Activated T-helper 2 cell treated with anti-CD3 and anti-CD28 coated beads, Interferon-gamma antibody, Interleukin-2, Interleukin-4, amounts not matched to agents 10 μg/mL and 5 μg/mL and 100 μg/mL, durations not matched to agents 14 hours and 24 hours and 36 hours (primary cell): ENCODE measurements around the gene FARS2. TPM values are rescaled to one million over a fixed set of nuclear protein-coding genes. Genes with fewer than 3 reads are reported as not detected.

Experiments used
- DNase-seq: peaks from one replicate; pipeline ENCODE4 v3.0.0; 2021; ENCODE audit warnings: low spot score
- H3K27ac Mint-ChIP-seq: one replicate; pipeline ENCODE4 v1.8.0; 2021; ENCODE audit warnings: mixed read lengths
- H3K27me3 Mint-ChIP-seq: one replicate; pipeline ENCODE4 v1.8.0; 2021; ENCODE audit warnings: low read depth, mixed read lengths
- H3K36me3 Mint-ChIP-seq: one replicate; pipeline ENCODE4 v1.8.0; 2021; ENCODE audit warnings: low read depth, mixed read lengths
- H3K4me1 Mint-ChIP-seq: one replicate; pipeline ENCODE4 v1.8.0; 2021; ENCODE audit warnings: low read depth, mixed read lengths
- H3K4me3 Mint-ChIP-seq: one replicate; pipeline ENCODE4 v1.8.0; 2021; ENCODE audit warnings: low read depth, mild to moderate bottlenecking, moderate library complexity, mixed read lengths
- H3K9me3 Mint-ChIP-seq: one replicate; pipeline ENCODE4 v1.8.0; 2021; ENCODE audit warnings: mixed read lengths
- intact Hi-C: fragments of 100-400 bp; cut with micrococcal nuclease; formaldehyde crosslinking; loops from one replicate; pipeline ENCODE4 v1.15.1; 2023
- total RNA-seq: library from RNA; stranded (reverse); gene quantifications from 2 replicates; pipeline ENCODE4 v1.2.3, GENCODE V29; 2022

FARS2 gene
- total RNA-seq, 1 donor from 2014 or later, result 19.7 TPM

DNA sequence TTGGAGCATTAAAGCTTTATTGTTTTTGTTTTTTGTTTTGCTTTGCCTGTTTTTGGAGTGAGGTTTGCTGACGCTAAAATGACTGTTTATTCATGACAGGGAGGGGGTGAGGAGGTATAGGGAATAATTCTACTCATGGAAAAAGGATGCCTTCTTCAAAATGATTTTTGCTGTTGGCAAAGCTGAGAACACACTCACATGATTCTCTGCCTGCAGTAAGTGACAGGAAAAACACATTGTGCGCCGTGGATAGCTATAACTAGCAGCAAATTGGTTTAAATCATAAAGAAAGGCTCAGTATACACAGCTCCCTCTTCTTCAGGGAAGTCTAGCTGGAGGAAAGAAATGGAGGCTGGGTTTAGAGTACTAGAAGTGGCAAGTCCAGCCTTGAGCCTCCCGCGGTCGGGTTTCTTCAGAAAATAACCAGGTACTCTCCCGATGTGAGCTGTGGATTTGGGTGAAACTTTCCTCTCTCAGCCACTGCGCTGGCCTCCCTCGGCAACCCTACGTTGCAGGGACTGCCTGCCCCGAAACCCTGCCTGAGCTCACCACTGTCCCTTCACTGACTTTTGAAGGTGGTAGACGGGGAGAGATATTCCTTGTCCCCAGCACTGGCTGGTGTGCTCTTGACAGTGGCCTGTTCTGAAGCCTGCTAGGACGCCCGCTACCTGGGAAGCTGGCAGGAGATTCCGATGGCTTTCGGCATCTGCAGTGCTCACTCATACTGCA is 467.2 kb downstream of the FARS2 start:
- no peak for DNase-seq

DNA sequence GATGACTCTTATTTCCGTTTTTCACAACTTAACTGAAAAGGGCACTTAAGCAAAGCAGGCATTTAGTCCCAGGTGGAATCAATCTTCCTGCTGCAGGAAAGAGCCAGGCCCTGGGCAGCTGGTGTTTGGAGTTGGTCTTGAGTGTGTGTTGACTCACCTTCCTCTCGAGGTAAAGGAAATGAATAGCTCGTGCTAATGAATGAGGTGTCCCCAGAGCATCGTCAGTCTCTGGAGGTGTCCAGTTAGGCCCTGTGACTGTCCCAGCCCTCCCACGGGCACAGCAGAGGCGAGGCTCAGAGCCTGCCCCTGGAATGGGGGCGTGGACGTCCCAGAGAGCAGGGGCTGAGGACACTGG is 467.7 kb downstream of the FARS2 start:
- Mint-ChIP-seq H3K27ac (no peak overlapping the region), H3K4me1 (peaks cover 5% of the 10 kb centered on the region), H3K27me3 (no peaks in the 10 kb centered on the region), H3K9me3 (no peaks in the 10 kb centered on the region), H3K36me3 (no peaks in the 10 kb centered on the region), H3K4me3 (no peak overlapping the region)
- DNase-seq, result no peak
- intact Hi-C loops, result no loop called here

More for the DNA sequence above, 467.2 kb downstream of the FARS2 start:
- Mint-ChIP-seq H3K27ac (no peak overlapping the region), H3K36me3 (no peaks in the 10 kb centered on the region), H3K4me1 (peaks cover 8% of the 10 kb centered on the region), H3K27me3 (no peaks in the 10 kb centered on the region), H3K4me3 (no peak overlapping the region), H3K9me3 (no peaks in the 10 kb centered on the region)
- intact Hi-C loops, result no loop called here

DNA sequence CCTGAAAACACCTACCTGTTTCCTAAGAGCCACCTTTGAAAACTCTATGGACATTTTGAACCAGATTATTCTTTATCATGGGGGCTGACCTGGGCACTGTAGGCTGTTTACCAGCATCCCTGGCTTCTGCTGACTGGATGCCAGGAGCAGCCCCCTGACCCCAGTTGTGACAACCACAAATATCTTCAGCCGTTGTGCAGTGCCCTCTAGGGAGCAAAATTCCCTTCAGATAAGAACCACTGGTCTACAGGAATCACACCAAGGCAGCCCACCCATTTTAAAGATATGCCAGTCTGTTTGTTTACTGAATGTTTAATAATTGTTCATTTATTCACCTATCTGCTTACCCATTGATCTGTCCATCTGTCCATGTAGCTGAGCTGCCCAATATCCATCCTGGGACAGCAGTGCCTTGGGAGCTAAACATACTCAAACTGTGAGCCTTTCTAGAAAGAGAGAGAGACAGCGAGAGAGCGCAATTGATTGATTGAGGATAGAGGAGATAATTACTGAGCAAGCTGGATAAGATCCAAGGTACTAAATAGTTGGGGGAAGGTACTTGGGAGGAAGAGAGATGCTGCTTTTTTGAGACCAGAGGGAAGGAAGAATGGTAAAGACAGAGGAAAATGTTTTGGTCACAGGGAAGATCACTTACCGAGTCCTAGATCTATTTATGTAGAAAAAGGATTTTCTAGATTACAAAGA is 468.7 kb downstream of the FARS2 start:
- no peaks in the 10 kb centered on the region for H3K4me1 Mint-ChIP-seq

DNA sequence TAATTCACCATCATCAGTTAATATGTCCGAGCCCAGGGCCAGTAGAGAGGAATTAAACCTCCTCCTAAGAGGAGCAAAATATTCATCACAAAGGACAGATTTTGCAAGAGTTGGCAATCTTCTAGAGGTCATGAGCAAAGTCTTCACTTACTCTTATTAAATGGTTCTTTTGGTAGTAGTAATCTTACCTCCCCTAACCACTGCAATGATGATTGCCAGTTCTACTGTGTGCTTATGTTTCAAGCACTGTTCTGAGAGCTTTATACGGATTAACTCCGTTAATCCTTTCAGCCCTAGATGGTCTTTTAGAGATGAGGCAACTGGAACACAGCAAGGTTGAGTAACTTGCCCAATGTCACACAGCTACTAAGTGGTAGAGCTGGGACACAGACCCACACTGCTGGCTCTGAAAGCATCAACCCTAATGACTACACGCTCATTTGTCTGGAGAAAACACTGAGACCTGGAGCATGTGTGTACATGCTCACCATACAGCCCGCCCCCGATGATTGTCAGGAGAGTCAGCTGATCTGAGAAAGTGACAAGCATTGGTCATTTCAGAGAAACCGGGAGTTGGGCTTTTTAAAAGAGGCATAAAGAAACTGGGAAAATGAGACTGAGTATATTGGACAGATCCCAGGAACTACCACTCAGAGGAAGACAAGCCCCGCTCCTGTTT is 469.4 kb downstream of the FARS2 start:
- intact Hi-C loops, result no loop called here
- Mint-ChIP-seq H3K36me3 (no peaks in the 10 kb centered on the region), H3K9me3 (no peaks in the 10 kb centered on the region), H3K27me3 (no peaks in the 10 kb centered on the region), H3K27ac (no peak overlapping the region), H3K4me1 (no peaks in the 10 kb centered on the region), H3K4me3 (no peak overlapping the region)
- no peak for DNase-seq

More for the DNA sequence above, 468.7 kb downstream of the FARS2 start:
- no peak for DNase-seq
- Mint-ChIP-seq H3K4me3 (no peak overlapping the region), H3K36me3 (no peaks in the 10 kb centered on the region), H3K27ac (no peak overlapping the region), H3K27me3 (no peaks in the 10 kb centered on the region), H3K9me3 (no peaks in the 10 kb centered on the region)
- intact Hi-C loops, result no loop called here

DNA sequence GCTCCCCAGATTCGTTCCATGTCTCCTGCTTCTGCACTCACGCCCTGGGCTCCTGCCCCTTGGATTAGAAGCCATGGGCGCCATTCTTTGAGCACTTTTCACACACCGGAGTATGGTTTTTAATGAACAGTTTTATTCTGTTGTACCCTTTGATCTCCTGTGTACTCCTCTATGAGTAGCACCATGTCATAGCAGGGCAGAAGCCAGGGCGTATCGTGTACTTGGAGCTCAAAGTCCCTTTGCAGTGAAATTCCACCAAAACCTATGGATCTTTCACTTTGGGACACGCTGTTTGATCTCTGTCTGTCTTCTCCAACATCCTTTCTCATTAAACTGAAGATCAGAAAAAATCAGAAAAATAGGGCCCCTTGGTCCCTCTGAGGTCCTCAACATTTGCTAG is 470.1 kb downstream of the FARS2 start:
- intact Hi-C loops, result no loop called here
- no peak for DNase-seq
- Mint-ChIP-seq H3K27me3 (no peaks in the 10 kb centered on the region), H3K36me3 (no peaks in the 10 kb centered on the region), H3K9me3 (no peaks in the 10 kb centered on the region), H3K4me1 (no peaks in the 10 kb centered on the region), H3K27ac (no peak overlapping the region), H3K4me3 (no peak overlapping the region)

DNA sequence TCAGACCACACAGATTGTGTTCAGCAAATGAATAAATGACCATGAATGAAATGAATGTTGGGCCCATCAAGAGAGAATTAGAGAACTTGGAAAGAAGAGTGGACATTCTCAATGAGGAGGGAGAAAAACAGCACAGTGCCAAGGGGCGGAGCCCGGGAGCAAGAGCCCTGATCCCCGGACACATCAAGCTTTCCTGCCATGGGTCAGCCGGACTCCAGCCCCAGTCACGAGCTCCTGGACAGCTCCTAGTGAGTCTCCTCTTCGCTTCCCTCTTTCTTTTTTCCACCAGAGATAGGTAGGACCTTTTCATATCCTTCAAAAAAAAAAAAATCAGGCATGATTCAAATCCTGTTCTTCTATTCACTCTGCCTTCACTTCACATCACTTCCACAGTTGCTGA is 471.2 kb downstream of the FARS2 start:
- no peaks in the 10 kb centered on the region for H3K36me3 Mint-ChIP-seq
- H3K4me1 Mint-ChIP-seq, result no peaks in the 10 kb centered on the region
- H3K27me3 Mint-ChIP-seq, result no peaks in the 10 kb centered on the region
- no peaks in the 10 kb centered on the region for H3K9me3 Mint-ChIP-seq
- H3K27ac Mint-ChIP-seq, result no peak overlapping the region
- no peak for DNase-seq
- intact Hi-C loops, result no loop called here
- H3K4me3 Mint-ChIP-seq, result no peak overlapping the region

DNA sequence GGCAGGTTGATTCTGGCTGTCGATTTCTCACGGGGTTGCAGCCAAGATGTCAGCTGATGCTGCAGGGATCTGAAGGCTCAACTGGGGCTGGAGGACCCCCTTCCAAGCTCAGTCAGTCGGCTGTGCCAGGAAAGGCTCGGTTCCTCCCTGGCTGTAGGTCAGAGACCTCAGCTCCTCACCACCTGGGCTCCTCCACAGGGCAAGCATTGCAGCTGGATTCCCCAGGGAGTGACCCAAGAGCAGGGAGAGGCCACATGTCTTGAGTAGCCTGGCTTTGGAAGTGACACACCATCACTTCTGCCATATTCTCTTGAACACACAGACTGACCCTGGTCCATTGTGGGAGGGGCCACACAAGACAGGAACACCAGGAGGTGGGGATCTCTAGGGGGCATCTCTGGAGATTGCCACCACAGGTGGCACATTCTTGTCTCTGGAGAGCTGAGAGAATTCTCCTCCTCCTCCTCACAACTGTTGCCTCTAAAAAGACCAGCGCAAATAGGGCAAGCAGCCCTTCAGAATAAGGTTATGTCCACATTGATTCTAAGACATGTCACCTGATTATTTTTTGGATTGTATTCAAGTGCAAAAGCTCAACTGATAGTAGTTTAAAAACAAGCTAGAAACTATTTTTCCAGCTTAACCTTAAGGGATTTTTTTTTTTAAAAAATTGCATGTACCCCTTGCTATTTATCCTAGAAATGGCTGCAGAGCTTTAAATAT is 474.9 kb downstream of the FARS2 start:
- intact Hi-C loops, result no loop called here

DNA sequence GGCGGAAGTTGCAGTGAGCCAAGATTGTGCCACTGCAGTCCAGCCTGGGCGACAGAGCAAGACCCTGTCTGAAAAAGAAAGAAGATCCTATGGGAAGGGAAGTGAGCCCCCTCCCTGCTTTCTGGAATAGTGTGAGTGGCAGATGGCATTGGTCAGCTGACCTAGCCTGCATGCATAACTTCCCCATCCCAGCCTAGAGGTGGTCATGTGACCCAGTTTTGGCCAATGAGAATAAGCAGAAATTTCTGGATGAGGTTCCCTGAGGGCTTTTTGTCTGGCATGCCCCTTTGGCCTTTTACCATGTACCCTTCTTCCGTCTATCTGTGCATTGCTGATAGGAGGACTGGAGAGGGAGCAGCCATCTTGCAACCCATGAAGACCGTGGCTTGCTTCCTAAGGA is 476.1 kb downstream of the FARS2 start:
- Mint-ChIP-seq H3K9me3 (no peaks in the 10 kb centered on the region), H3K27ac (no peak overlapping the region), H3K27me3 (no peaks in the 10 kb centered on the region), H3K36me3 (no peaks in the 10 kb centered on the region), H3K4me1 (no peaks in the 10 kb centered on the region), H3K4me3 (no peak overlapping the region)
- no peak for DNase-seq
- intact Hi-C loops, result no loop called here

More for the DNA sequence above, 474.9 kb downstream of the FARS2 start:
- no peaks in the 10 kb centered on the region for H3K27me3 Mint-ChIP-seq
- H3K4me1 Mint-ChIP-seq, result no peaks in the 10 kb centered on the region
- H3K27ac Mint-ChIP-seq, result no peak overlapping the region
- no peak overlapping the region for H3K4me3 Mint-ChIP-seq
- no peaks in the 10 kb centered on the region for H3K9me3 Mint-ChIP-seq
- H3K36me3 Mint-ChIP-seq, result no peaks in the 10 kb centered on the region
- DNase-seq, result no peak

DNA sequence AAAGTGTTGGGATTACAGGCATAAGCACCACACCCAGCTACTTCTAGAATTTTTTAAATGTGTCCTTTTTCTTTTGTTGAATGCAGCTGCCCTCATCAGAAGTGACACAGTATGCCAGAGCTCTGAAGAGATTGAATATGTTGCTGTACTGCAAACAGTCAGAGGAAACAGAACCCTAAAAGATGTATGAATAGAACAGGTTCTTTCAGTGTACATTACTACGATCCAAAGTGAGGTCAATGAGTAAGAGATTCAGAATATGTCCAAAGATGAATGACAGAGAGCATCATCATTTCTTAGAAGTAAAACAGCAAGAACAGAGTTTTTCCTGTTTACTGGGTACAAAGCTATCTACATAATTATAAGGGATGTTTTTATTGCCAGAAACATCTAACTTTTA is 476.9 kb downstream of the FARS2 start:
- intact Hi-C loops, result no loop called here
- H3K4me3 Mint-ChIP-seq, result no peak overlapping the region
- no peaks in the 10 kb centered on the region for H3K36me3 Mint-ChIP-seq
- no peak overlapping the region for H3K27ac Mint-ChIP-seq
- no peaks in the 10 kb centered on the region for H3K4me1 Mint-ChIP-seq
- H3K9me3 Mint-ChIP-seq, result no peaks in the 10 kb centered on the region
- no peak for DNase-seq
- H3K27me3 Mint-ChIP-seq, result no peaks in the 10 kb centered on the region

DNA sequence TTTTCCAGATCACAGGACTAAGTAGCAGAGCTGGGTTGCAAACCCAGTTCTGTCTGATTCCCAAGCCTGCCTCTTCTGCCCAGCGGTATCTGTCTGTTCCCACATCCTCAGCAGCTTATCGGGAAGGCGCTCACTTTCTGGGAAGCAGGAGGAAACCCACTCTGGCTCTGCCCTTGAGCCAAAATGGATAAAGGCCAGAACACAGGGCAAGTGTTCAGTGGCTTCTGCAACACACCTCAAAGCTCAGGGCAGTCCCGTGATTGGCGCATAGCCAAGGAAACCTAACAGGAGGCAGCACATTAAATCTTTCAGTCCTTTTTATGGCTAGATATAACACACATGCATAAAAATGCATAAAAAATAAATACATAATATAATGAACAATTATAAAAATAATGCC is 483.2 kb downstream of the FARS2 start:
- H3K36me3 Mint-ChIP-seq, result no peaks in the 10 kb centered on the region
- no peak overlapping the region for H3K4me3 Mint-ChIP-seq
- no peaks in the 10 kb centered on the region for H3K4me1 Mint-ChIP-seq
- intact Hi-C loops, result no loop called here
- H3K27me3 Mint-ChIP-seq, result no peaks in the 10 kb centered on the region
- DNase-seq, result no peak
- H3K9me3 Mint-ChIP-seq, result no peaks in the 10 kb centered on the region
- no peak overlapping the region for H3K27ac Mint-ChIP-seq

DNA sequence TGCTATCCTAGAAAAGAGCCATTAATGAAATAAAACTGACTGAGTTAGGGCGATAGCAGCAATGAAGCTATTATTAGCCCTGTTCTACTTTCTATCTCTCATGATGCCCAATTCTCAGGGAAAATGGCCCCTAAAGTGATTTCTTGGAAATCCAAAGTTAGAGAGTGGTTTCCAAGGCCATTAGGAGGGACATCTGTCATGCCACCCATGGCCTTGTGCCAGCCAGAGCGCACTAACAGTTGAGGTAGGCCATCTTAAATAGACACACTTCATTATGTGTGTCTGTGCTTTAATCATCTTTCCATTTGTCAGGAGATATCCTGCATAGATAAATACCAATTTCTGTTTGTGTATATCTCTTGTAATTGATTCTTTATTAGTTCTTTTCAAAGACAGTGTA is 483.8 kb downstream of the FARS2 start:
- no peaks in the 10 kb centered on the region for H3K4me1 Mint-ChIP-seq
- no peak overlapping the region for H3K4me3 Mint-ChIP-seq
- H3K9me3 Mint-ChIP-seq, result no peaks in the 10 kb centered on the region
- intact Hi-C loops, result no loop called here
- no peaks in the 10 kb centered on the region for H3K27me3 Mint-ChIP-seq
- H3K27ac Mint-ChIP-seq, result no peak overlapping the region
- DNase-seq, result no peak
- H3K36me3 Mint-ChIP-seq, result no peaks in the 10 kb centered on the region

DNA sequence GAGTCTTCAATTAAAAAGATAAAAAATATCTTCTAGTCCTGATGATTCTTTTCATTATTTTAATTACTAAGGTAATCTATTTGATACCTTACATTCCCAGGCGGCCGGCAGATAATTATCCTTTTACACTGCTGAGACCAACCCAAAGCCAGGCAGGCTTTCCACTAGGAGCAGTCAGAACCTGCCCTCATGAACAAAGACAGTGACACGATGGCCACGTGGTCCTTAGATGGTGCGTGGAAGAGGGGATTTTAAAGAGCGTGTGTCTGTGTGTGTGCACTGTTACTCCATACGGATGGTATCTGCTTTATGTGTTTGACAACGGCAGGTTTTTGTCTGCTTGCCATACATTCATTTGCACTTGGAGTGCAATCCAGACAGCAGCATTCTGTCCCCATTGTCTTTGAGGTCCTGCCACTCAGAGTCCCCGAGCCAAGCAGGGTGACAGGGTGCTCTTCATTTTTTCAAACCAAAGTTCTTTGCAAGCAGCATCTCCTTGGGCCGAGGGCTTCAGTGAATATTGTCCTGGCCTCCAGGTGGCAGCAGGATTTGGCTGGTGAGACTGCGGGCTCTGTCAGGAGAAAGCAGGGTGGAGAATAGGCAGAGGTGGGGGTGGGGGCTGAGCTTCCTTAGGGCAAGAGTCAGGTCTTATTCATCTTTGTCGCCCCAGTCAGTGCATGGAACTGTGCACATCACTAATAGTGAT is 484.9 kb downstream of the FARS2 start:
- H3K4me3 Mint-ChIP-seq, result no peak overlapping the region
- H3K36me3 Mint-ChIP-seq, result no peaks in the 10 kb centered on the region
- intact Hi-C loops, result no loop called here
- no peaks in the 10 kb centered on the region for H3K9me3 Mint-ChIP-seq
- no peak for DNase-seq
- H3K4me1 Mint-ChIP-seq, result no peaks in the 10 kb centered on the region
- H3K27ac Mint-ChIP-seq, result no peak overlapping the region
- H3K27me3 Mint-ChIP-seq, result no peaks in the 10 kb centered on the region
